ENCODE measurements around the gene FILIP1.

The FILIP1 gene

GRCh38 chr6:75497994-75498393, 4.4 kb upstream of the FILIP1 start:
- FAIRE-seq = no peak
- no peak for DNase-seq (ENCODE audit: extremely low spot score, insufficient read length, low read depth)

GRCh38 chr6:75495011-75495410, 1.4 kb upstream of the FILIP1 start:
- no peak for DNase-seq (ENCODE audit: extremely low spot score, insufficient read length, low read depth)
- no peak for FAIRE-seq

- no peak for DNase-seq (ENCODE audit: extremely low spot score, insufficient read length, low read depth)
- peak; percentile 42 for FAIRE-seq
Observed at GRCh38 chr6:75494290-75494689, 690 bp upstream of the FILIP1 start.

GRCh38 chr6:75492386-75493153, 1.0 kb downstream of the FILIP1 start:
- no peak for DNase-seq (ENCODE audit: extremely low spot score, insufficient read length, low read depth)
- FAIRE-seq = peak; percentile 69

- peak; percentile 31 for FAIRE-seq
- DNase-seq (ENCODE audit: extremely low spot score, insufficient read length, low read depth) = no peak
Observed at GRCh38 chr6:75491291-75491690, 2.3 kb downstream of the FILIP1 start.

GRCh38 chr6:75490706-75491105, 2.9 kb downstream of the FILIP1 start:
- FAIRE-seq (no peak), DNase-seq (ENCODE audit: extremely low spot score, insufficient read length, low read depth) (no peak)

GRCh38 chr6:75489025-75489424, 4.6 kb downstream of the FILIP1 start:
- FAIRE-seq (no peak), DNase-seq (ENCODE audit: extremely low spot score, insufficient read length, low read depth) (no peak)

GRCh38 chr6:75488033-75488432, 5.6 kb downstream of the FILIP1 start:
- FAIRE-seq (no peak), DNase-seq (ENCODE audit: extremely low spot score, insufficient read length, low read depth) (no peak)

GRCh38 chr6:75486850-75487518, 6.6 kb downstream of the FILIP1 start:
- no peak for DNase-seq (ENCODE audit: extremely low spot score, insufficient read length, low read depth)
- FAIRE-seq = no peak

GRCh38 chr6:75484535-75484934, 9.1 kb downstream of the FILIP1 start:
- FAIRE-seq (peak; percentile 79), DNase-seq (ENCODE audit: extremely low spot score, insufficient read length, low read depth) (no peak)

- no peak for FAIRE-seq
Observed at GRCh38 chr6:75483136-75483952, 10.3 kb downstream of the FILIP1 start.

GRCh38 chr6:75481936-75482593, 11.5 kb downstream of the FILIP1 start:
- no peak for DNase-seq (ENCODE audit: extremely low spot score, insufficient read length, low read depth)
- no peak for FAIRE-seq

More at GRCh38 chr6:75483136-75483952, 10.3 kb downstream of the FILIP1 start:
- no peak for DNase-seq (ENCODE audit: extremely low spot score, insufficient read length, low read depth)

- FAIRE-seq (no peak), DNase-seq (ENCODE audit: extremely low spot score, insufficient read length, low read depth) (no peak)
Observed at GRCh38 chr6:75481394-75481793, 12.2 kb downstream of the FILIP1 start.

GRCh38 chr6:75480425-75480824, 13.2 kb downstream of the FILIP1 start:
- DNase-seq (ENCODE audit: extremely low spot score, insufficient read length, low read depth) (no peak), FAIRE-seq (no peak)

- DNase-seq (ENCODE audit: extremely low spot score, insufficient read length, low read depth) = no peak
Observed at GRCh38 chr6:75479712-75480111, 13.9 kb downstream of the FILIP1 start.

GRCh38 chr6:75478929-75479328, 14.7 kb downstream of the FILIP1 start:
- DNase-seq (ENCODE audit: extremely low spot score, insufficient read length, low read depth) = no peak
- FAIRE-seq = no peak

More at GRCh38 chr6:75479712-75480111, 13.9 kb downstream of the FILIP1 start:
- FAIRE-seq = no peak

GRCh38 chr6:75472885-75473284, 20.7 kb downstream of the FILIP1 start:
- DNase-seq (ENCODE audit: extremely low spot score, insufficient read length, low read depth) (peak; percentile 0), FAIRE-seq (no peak)

- FAIRE-seq (no peak), DNase-seq (ENCODE audit: extremely low spot score, insufficient read length, low read depth) (no peak)
Observed at GRCh38 chr6:75467966-75468365, 25.6 kb downstream of the FILIP1 start.

GRCh38 chr6:75467284-75467683, 26.3 kb downstream of the FILIP1 start:
- DNase-seq (ENCODE audit: extremely low spot score, insufficient read length, low read depth) (no peak), FAIRE-seq (no peak)

GRCh38 chr6:75466636-75467035, 27.0 kb downstream of the FILIP1 start:
- no peak for DNase-seq (ENCODE audit: extremely low spot score, insufficient read length, low read depth)
- no peak for FAIRE-seq

Measured in GM18507 (cell line).